GM12873 (cell line): ENCODE data around the gene RFPL1.

Source experiments
- CTCF ChIP-seq: IDR thresholded peaks from 2 replicates; pipeline ENCODE4 v1.5.1; 2012; ENCODE audit warnings: low read depth, mild to moderate bottlenecking, moderate library complexity, low read length, control low read depth; ENCODE audit not compliant: insufficient read depth; ENCODE audit errors: missing control alignments

Gene RFPL1

GRCh38 chr22:29459773-29460172 lies 21.4 kb downstream of the RFPL1 start:
- TF ChIP-seq CTCF = no peak

- no peak for TF ChIP-seq CTCF
These were observed 22.9 kb downstream of the RFPL1 start for GRCh38 chr22:29461263-29461662.

- TF ChIP-seq CTCF = no peak
These were observed 25.2 kb downstream of the RFPL1 start for GRCh38 chr22:29463629-29464028.

GRCh38 chr22:29464581-29464980 lies 26.2 kb downstream of the RFPL1 start:
- no peak for TF ChIP-seq CTCF

- TF ChIP-seq CTCF = no peak
These were observed 31.4 kb downstream of the RFPL1 start for GRCh38 chr22:29469755-29470154.

- peak; percentile 92 for TF ChIP-seq CTCF
These were observed 31.9 kb downstream of the RFPL1 start for GRCh38 chr22:29470159-29470855.

- no peak for TF ChIP-seq CTCF
These were observed 34.6 kb downstream of the RFPL1 start for GRCh38 chr22:29473001-29473400.

GRCh38 chr22:29475550-29475949 lies 37.2 kb downstream of the RFPL1 start:
- TF ChIP-seq CTCF = no peak
